Dermis microvascular lymphatic vessel endothelial cell (primary cell): ENCODE results near the gene NUMB. TPM values are rescaled to one million over a fixed set of nuclear protein-coding genes. Genes with fewer than 3 reads are reported as not detected.
A peak's percentile ranks its signal among the peaks of the same experiment; 100 is the strongest.
"Not testable (repeated sequence)": the region's sequence is repeated elsewhere in the genome, so short reads cannot be mapped to it uniquely, and the experiment has no call there.

ENCODE experiments used
- DNase-seq, 2 donors: peaks; one replicate each; pipeline versions ENCODE4 v3.0.0 to v3.0.0-alpha.2; 2010; ENCODE audit warnings: low read depth in 2 of 2
- total RNA-seq: library from RNA; depleted of rRNA; stranded (reverse); fragments of >200 nt; gene quantifications from 2 replicates; pipeline ENCODE4 v1.2.1, GENCODE V29; 2014

The NUMB gene
- total RNA-seq, 1 donor from 2014 or later = 53.1 TPM

GRCh38 chr14:73364559-73364958 is 93.8 kb downstream of the NUMB start:
- DNase-seq = no peak

GRCh38 chr14:73359445-73359844 is 98.9 kb downstream of the NUMB start:
- DNase-seq = no peak

- DNase-seq = no peak
Measured at GRCh38 chr14:73358187-73358586, 100.2 kb downstream of the NUMB start.

GRCh38 chr14:73349091-73349490 is 109.3 kb downstream of the NUMB start:
- not testable (repeated sequence) for DNase-seq

GRCh38 chr14:73344319-73344718 is 114.0 kb downstream of the NUMB start:
- no peak for DNase-seq

GRCh38 chr14:73342670-73343069 is 115.7 kb downstream of the NUMB start:
- DNase-seq = no peak

GRCh38 chr14:73339846-73340595 is 118.3 kb downstream of the NUMB start:
- no peak for DNase-seq

GRCh38 chr14:73339206-73339605 is 119.1 kb downstream of the NUMB start:
- DNase-seq = no peak

- peak; percentile 16 to 37 for DNase-seq
Measured at GRCh38 chr14:73338551-73338950, 119.8 kb downstream of the NUMB start.

- no peak for DNase-seq
Measured at GRCh38 chr14:73333031-73333430, 125.3 kb downstream of the NUMB start.

GRCh38 chr14:73325630-73326299 is 132.6 kb downstream of the NUMB start:
- DNase-seq = no peak

GRCh38 chr14:73325063-73325462 is 133.3 kb downstream of the NUMB start:
- no peak for DNase-seq

- no peak for DNase-seq
Measured at GRCh38 chr14:73324533-73324932, 133.8 kb downstream of the NUMB start.

- no peak for DNase-seq
Measured at GRCh38 chr14:73323896-73324399, 134.4 kb downstream of the NUMB start.

- no peak for DNase-seq
Measured at GRCh38 chr14:73313151-73313550, 145.2 kb downstream of the NUMB start.

GRCh38 chr14:73312687-73313086 is 145.7 kb downstream of the NUMB start:
- DNase-seq = no peak

- DNase-seq = no peak
Measured at GRCh38 chr14:73311708-73312030, 146.7 kb downstream of the NUMB start.

- DNase-seq = not testable (repeated sequence)
Measured at GRCh38 chr14:73309207-73309606, 149.1 kb downstream of the NUMB start.

- no peak for DNase-seq
Measured at GRCh38 chr14:73307261-73307660, 151.1 kb downstream of the NUMB start.

GRCh38 chr14:73305499-73305898 is 152.8 kb downstream of the NUMB start:
- no peak for DNase-seq

- DNase-seq = peak; percentile 30 to 59
Measured at GRCh38 chr14:73295198-73295796, 163.0 kb downstream of the NUMB start.
